Smooth muscle cell of the pulmonary artery (primary cell): Measurements from ENCODE around the gene LYZL4. TPM values are rescaled to one million over a fixed set of nuclear protein-coding genes. Genes with fewer than 3 reads are reported as not detected.

ENCODE experiments used
- total RNA-seq: library from RNA; depleted of rRNA; stranded (reverse); fragments of >200 nt; gene quantifications from 2 replicates; pipeline ENCODE4 v1.2.3, GENCODE V29; 2014

LYZL4 gene, protein sequence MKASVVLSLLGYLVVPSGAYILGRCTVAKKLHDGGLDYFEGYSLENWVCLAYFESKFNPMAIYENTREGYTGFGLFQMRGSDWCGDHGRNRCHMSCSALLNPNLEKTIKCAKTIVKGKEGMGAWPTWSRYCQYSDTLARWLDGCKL
- total RNA-seq: not detected in 2 replicates

DNA sequence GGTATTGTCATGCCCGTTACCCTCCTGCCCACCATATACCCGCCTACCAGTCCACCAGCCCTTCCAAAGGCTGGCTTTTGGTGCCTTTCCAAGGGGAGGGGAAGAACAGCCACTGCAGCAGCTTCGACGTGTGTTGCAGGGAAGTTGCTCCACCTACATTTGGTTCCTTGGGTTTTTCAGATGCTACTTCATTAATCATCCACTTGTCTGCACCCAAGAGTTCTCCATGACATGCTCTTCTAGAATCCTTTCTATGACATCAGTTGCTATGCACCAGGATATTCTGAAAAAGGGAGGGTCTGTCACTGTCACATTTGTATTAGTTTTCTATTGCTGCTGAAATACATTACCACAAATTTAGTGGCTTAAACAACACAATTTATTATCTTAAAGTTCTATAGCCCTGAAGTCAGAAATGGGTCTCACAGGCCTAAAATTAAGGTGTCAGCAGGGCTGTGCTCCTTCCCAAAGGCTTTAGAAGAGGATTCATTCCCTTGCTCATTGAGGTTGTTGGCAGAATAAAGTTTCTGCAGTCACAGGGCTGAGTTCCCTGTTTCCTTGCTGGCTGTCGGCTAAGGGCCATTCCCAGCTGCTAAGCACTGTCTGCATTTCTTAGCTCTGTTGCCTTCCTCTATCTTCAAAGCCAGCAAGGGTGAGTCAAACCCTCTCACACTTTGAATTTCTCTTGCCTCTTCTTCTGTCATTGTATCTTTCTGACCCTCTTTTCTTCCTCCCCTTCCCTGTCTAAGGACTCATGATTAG is at the start of gene LYZL4:
TSS of gene LYZL4 (minus strand) at position 241 of the 762 bp plus-strand sequence. CDS start 3,359 bp downstream, outside the sequence.

Other genes starting within 250 kb of the LYZL4 start
- gene CCK, start 144.4 kb downstream of the LYZL4 start, total RNA-seq: 0.13 and 0.36 TPM in 2 replicates
- gene VIPR1, start 92.0 kb upstream of the LYZL4 start, total RNA-seq: 2.2 and 8.3 TPM in 2 replicates
- 65.0 and 74.0 TPM in 2 replicates for gene SEC22C, start 171.4 kb upstream of the LYZL4 start, total RNA-seq
- gene SS18L2, start 180.2 kb upstream of the LYZL4 start, total RNA-seq: 8.5 and 9.9 TPM in 2 replicates
- gene NKTR, start 190.1 kb upstream of the LYZL4 start, total RNA-seq: 43.9 and 48.9 TPM in 2 replicates
- 50.5 and 59.8 TPM in 2 replicates for gene ZBTB47, start 243.1 kb upstream of the LYZL4 start, total RNA-seq